Activated T-helper 2 cell treated with anti-CD3 and anti-CD28 coated beads, Interferon-gamma antibody, Interleukin-2, Interleukin-4, amounts not matched to agents 10 μg/mL and 5 μg/mL and 100 μg/mL, durations not matched to agents 14 hours and 24 hours and 36 hours (primary cell): ENCODE results near the gene ZNF85. TPM values are rescaled to one million over a fixed set of nuclear protein-coding genes. Genes with fewer than 3 reads are reported as not detected.
A peak's percentile ranks its signal among the peaks of the same experiment; 100 is the strongest.
"Not testable (repeated sequence)": the region's sequence is repeated elsewhere in the genome, so short reads cannot be mapped to it uniquely, and the experiment has no call there.

ENCODE experiments used
- DNase-seq: peaks from one replicate; pipeline ENCODE4 v3.0.0; 2021; ENCODE audit warnings: low spot score
- H3K27ac Mint-ChIP-seq: one replicate; pipeline ENCODE4 v1.8.0; 2021; ENCODE audit warnings: mixed read lengths
- H3K27me3 Mint-ChIP-seq: one replicate; pipeline ENCODE4 v1.8.0; 2021; ENCODE audit warnings: low read depth, mixed read lengths
- H3K36me3 Mint-ChIP-seq: one replicate; pipeline ENCODE4 v1.8.0; 2021; ENCODE audit warnings: low read depth, mixed read lengths
- H3K4me1 Mint-ChIP-seq: one replicate; pipeline ENCODE4 v1.8.0; 2021; ENCODE audit warnings: low read depth, mixed read lengths
- H3K4me3 Mint-ChIP-seq: one replicate; pipeline ENCODE4 v1.8.0; 2021; ENCODE audit warnings: low read depth, mild to moderate bottlenecking, moderate library complexity, mixed read lengths
- H3K9me3 Mint-ChIP-seq: one replicate; pipeline ENCODE4 v1.8.0; 2021; ENCODE audit warnings: mixed read lengths
- intact Hi-C: fragments of 100-400 bp; cut with micrococcal nuclease; formaldehyde crosslinking; loops from one replicate; pipeline ENCODE4 v1.15.1; 2023
- total RNA-seq: library from RNA; stranded (reverse); gene quantifications from 2 replicates; pipeline ENCODE4 v1.2.3, GENCODE V29; 2022

ZNF85 gene
- 8.2 and 10.1 TPM in 2 replicates for total RNA-seq

DNA sequence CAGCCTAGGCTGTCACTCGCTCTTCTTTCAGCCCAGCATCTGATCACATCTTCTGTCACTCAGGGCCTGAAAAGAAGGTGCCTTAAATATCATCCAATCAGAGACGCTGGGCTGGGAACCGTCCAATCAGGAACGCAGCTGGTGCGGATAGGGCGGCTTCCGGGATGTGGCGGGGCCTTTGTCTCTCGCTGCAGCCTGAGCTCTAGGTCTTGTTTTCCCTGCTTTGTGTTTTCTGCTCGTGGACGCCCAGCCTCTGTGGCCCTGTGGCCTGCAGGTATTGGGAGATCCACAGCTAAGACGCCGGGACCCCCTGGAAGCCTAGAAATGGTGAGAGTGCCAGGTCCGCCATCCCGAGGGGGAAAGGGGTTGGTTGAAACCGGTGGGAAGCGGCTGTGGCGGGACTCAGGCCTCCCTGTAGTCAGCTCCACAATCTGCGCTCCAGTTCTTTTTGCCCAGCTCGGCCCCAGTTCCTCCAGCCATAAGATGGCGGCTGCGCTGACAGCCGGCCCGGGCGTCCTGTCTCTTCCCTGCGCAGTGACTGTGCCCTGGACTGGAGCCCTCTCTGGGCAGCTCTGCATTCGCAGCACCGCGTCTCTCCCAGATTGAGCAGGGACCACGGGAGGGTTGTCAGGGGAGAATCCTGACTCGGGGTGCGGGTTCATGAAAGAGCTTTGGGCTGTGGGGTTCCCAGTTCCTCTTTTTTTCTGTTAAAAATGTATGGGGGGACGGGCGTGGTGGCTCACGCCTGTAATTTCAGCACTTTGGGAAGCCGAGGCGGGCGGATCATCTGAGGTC lies at the start of gene ZNF85:
Gene ZNF85, plus strand, starts transcription at position 175 of the 795 bp plus-strand sequence. Its CDS starts 150 bp downstream, at position 325.
- H3K4me3 Mint-ChIP-seq: peak within 1 kb of the TSS; percentile 95
- DNase-seq: peak; percentile 87
- H3K27ac Mint-ChIP-seq: peak within 1 kb of the TSS; percentile 96
- peaks cover 40% of the 10 kb centered on the region for H3K36me3 Mint-ChIP-seq
- H3K27me3 Mint-ChIP-seq: no peaks in the 10 kb centered on the region
- peaks cover 38% of the 10 kb centered on the region for H3K9me3 Mint-ChIP-seq
- peaks cover 6% of the 10 kb centered on the region for H3K4me1 Mint-ChIP-seq
- intact Hi-C loops: loop anchor here (1.0 to 10.0 kb wide), 4 partner anchors 102 to 582 kb away; partner anchors contain the start of genes ZNF429, ZNF430, ZNF431 and ZNF66

- peaks cover 100% of the 10 kb centered on the region for H3K9me3 Mint-ChIP-seq
- intact Hi-C loops: no loop called here
- no peaks in the 10 kb centered on the region for H3K4me1 Mint-ChIP-seq
- H3K27ac Mint-ChIP-seq: no peak overlapping the region
- H3K4me3 Mint-ChIP-seq: no peak overlapping the region
- no peaks in the 10 kb centered on the region for H3K27me3 Mint-ChIP-seq
- peaks cover 12% of the 10 kb centered on the region for H3K36me3 Mint-ChIP-seq
- no peak for DNase-seq
Observed at GRCh38 chr19:20879501-20879900, 43.5 kb upstream of the ZNF85 start.

DNA sequence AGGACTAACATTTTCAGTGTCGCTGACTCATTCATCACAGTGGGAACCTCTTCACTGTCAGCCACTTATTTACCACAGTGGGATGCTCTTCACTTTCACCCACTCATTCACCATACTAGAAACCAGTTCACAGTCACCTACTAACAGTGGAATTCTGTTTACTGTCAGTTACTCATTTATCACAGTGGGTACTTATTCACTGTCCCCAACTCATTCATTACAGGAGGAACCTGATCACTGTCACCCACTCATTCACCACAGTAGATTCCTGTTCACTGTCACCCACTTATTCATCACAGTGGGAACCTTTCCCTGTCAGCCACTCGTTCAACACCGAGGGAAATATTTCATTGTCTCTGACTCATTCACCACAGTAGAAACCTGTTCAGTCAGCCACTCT lies 10.1 kb upstream of the ZNF85 start:
- Mint-ChIP-seq H3K4me1 (no peaks in the 10 kb centered on the region), H3K36me3 (peaks cover 14% of the 10 kb centered on the region), H3K9me3 (peaks cover 92% of the 10 kb centered on the region), H3K27me3 (no peaks in the 10 kb centered on the region), H3K4me3 (no peak overlapping the region), H3K27ac (no peak overlapping the region)
- no peak for DNase-seq
- intact Hi-C loops: no loop called here

- Mint-ChIP-seq H3K4me3 (no peak overlapping the region), H3K27ac (no peak overlapping the region), H3K9me3 (peaks cover 40% of the 10 kb centered on the region), H3K27me3 (no peaks in the 10 kb centered on the region), H3K4me1 (peaks cover 6% of the 10 kb centered on the region), H3K36me3 (peaks cover 50% of the 10 kb centered on the region)
- DNase-seq: no peak
- intact Hi-C loops: loop anchor here (10.0 kb wide), 2 partner anchors 99 to 219 kb away; partner anchors contain the start of genes ZNF430 and ZNF431
Observed at GRCh38 chr19:20925481-20925880, 2.4 kb downstream of the ZNF85 start.

DNA sequence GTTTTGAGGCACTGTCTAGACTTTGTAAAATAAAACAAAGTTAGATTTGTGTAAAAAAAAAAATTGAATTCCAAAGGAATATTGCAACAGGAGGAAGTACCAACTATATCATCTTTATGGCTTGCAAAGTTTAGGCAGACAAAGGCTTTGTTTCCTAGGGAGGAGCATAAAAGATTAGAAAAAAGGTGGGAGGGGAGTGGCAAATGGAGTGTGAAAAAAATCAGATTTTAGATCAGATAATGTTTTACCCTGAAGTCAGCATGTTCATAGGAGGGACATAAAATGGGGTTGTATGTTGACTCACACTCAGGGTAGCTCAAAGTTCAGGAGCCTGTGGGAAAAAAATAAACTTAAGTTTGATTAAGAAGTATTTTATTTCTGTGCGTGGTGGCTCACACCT lies 3.7 kb downstream of the ZNF85 start:
- DNase-seq: no peak
- H3K4me3 Mint-ChIP-seq: no peak overlapping the region
- intact Hi-C loops: loop anchor here (10.0 kb wide), 2 partner anchors 98 to 218 kb away; partner anchors contain the start of genes ZNF430 and ZNF431
- peaks cover 43% of the 10 kb centered on the region for H3K9me3 Mint-ChIP-seq
- no peak overlapping the region for H3K27ac Mint-ChIP-seq
- H3K4me1 Mint-ChIP-seq: peaks cover 6% of the 10 kb centered on the region
- H3K36me3 Mint-ChIP-seq: peaks cover 61% of the 10 kb centered on the region
- H3K27me3 Mint-ChIP-seq: no peaks in the 10 kb centered on the region

DNA sequence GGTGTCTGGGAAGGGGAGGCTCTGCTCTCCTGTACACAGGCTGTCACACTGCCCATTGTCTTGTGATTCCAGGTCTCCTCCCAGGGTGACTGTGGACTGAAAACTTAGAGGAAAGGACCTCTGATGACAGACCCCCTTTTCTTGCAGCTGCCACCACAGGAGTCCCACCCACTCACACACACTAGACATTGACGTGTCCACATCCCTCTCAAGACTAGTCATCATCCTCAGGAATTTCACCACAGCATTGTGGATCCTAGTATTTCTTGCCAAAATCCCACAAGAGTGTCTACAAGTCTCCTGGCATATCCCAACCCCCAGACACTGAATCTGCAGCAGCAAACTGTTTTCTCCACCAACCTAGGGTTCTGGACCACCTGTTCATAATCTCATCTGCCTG lies 5.3 kb downstream of the ZNF85 start:
- Mint-ChIP-seq H3K36me3 (peaks cover 70% of the 10 kb centered on the region), H3K27ac (no peak overlapping the region), H3K4me1 (peaks cover 5% of the 10 kb centered on the region), H3K4me3 (no peak overlapping the region), H3K27me3 (no peaks in the 10 kb centered on the region), H3K9me3 (peaks cover 48% of the 10 kb centered on the region)
- DNase-seq: no peak
- intact Hi-C loops: loop anchor here (10.0 kb wide), 2 partner anchors 96 to 216 kb away; partner anchors contain the start of genes ZNF430 and ZNF431

GRCh38 chr19:20936322-20936947 lies 13.4 kb downstream of the ZNF85 start:
- DNase-seq, H3K4me3 Mint-ChIP-seq, H3K27me3 Mint-ChIP-seq, intact Hi-C loops, H3K4me1 Mint-ChIP-seq, H3K27ac Mint-ChIP-seq: not testable (repeated sequence)
- peaks cover 47% of the 10 kb centered on the region for H3K9me3 Mint-ChIP-seq
- peaks cover 81% of the 10 kb centered on the region for H3K36me3 Mint-ChIP-seq

GRCh38 chr19:20952561-20953095 lies 29.6 kb downstream of the ZNF85 start:
- intact Hi-C loops, H3K4me1 Mint-ChIP-seq, H3K27ac Mint-ChIP-seq, DNase-seq, H3K27me3 Mint-ChIP-seq, H3K4me3 Mint-ChIP-seq: not testable (repeated sequence)
- H3K36me3 Mint-ChIP-seq: peaks cover 26% of the 10 kb centered on the region
- H3K9me3 Mint-ChIP-seq: peaks cover 41% of the 10 kb centered on the region

DNA sequence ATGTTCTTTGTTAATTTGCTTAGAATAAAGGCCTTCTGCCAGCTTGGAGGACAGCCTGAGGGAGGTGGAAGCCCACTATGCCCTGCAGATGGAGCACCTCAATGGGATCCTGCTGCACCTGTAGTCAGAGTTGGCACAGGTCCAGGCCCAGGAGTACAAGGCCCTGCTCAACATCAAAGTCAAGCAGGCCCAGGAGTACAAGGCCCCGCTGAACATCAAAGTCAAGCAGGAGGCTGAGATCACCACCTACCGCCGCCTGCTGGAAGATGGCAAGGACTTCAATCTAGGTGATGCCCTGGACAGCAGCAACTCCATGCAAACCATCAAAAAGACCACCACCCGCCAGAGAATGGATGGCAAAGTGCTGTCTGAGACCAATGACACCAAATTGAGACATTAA lies 41.7 kb downstream of the ZNF85 start:
- Mint-ChIP-seq H3K27me3 (no peaks in the 10 kb centered on the region), H3K4me1 (no peaks in the 10 kb centered on the region), H3K4me3 (no peak overlapping the region), H3K27ac (no peak overlapping the region), H3K36me3 (no peaks in the 10 kb centered on the region), H3K9me3 (peaks cover 57% of the 10 kb centered on the region)
- intact Hi-C loops: no loop called here
- DNase-seq: no peak

DNA sequence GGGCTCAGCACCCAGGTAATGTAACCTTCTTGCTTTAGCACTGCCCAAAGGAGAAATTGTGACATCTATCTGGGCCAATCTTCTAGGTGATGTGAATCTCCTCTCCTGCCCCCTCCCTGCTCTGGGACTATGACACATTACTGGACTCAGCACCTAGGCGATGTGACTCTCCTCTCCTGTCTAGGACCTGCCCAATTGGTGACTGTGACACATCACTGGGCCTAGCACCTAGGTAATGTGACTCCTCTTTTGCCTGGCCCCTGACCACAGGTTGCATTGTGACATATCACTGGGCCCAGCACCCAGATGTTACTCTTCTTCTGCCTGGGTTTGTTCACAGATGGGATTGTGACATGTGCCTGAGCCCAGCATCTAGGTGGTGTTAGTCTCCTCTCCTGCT lies 45.0 kb downstream of the ZNF85 start:
- H3K4me3 Mint-ChIP-seq: no peak overlapping the region
- intact Hi-C loops: no loop called here
- H3K4me1 Mint-ChIP-seq: no peaks in the 10 kb centered on the region
- no peaks in the 10 kb centered on the region for H3K27me3 Mint-ChIP-seq
- H3K27ac Mint-ChIP-seq: no peak overlapping the region
- H3K36me3 Mint-ChIP-seq: no peaks in the 10 kb centered on the region
- DNase-seq: no peak
- H3K9me3 Mint-ChIP-seq: peaks cover 46% of the 10 kb centered on the region

- Mint-ChIP-seq H3K27ac (no peak overlapping the region), H3K9me3 (peaks cover 37% of the 10 kb centered on the region), H3K4me3 (no peak overlapping the region), H3K36me3 (no peaks in the 10 kb centered on the region), H3K4me1 (no peaks in the 10 kb centered on the region), H3K27me3 (no peaks in the 10 kb centered on the region)
- no peak for DNase-seq
- intact Hi-C loops: no loop called here
Observed at GRCh38 chr19:20969498-20969897, 46.4 kb downstream of the ZNF85 start.

- intact Hi-C loops: no loop called here
- H3K36me3 Mint-ChIP-seq: no peaks in the 10 kb centered on the region
- H3K4me3 Mint-ChIP-seq: no peak overlapping the region
- no peaks in the 10 kb centered on the region for H3K27me3 Mint-ChIP-seq
- DNase-seq: no peak
- peaks cover 33% of the 10 kb centered on the region for H3K9me3 Mint-ChIP-seq
- no peak overlapping the region for H3K27ac Mint-ChIP-seq
- H3K4me1 Mint-ChIP-seq: no peaks in the 10 kb centered on the region
Observed at GRCh38 chr19:20969898-20970297, 46.8 kb downstream of the ZNF85 start.

DNA sequence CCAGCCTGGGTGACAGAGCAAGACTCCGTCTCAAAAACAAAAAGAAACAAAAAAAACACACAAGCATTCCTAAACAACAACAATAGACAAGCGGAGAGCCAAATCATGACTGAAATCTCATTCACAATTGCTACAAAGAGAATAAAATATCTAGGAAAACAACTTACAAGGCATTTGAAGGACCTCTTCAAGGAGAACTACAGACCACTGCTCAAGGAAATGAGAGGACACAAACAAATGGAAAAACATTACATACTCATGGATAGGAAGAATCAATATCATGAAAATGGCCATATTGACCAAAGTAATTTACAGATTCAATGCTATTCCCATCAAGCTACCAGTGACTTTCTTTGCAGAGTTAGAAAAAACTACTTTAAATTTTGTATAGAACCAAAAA lies 69.7 kb downstream of the ZNF85 start:
- intact Hi-C loops, H3K4me3 Mint-ChIP-seq, H3K27me3 Mint-ChIP-seq, H3K27ac Mint-ChIP-seq, H3K4me1 Mint-ChIP-seq, DNase-seq, H3K36me3 Mint-ChIP-seq: not testable (repeated sequence)
- peaks cover 45% of the 10 kb centered on the region for H3K9me3 Mint-ChIP-seq
